Vagina (tissue), 2 donors: ENCODE measurements around the gene FAAH2. TPM values are rescaled to one million over a fixed set of nuclear protein-coding genes. Genes with fewer than 3 reads are reported as not detected.

Experiments used
- DNase-seq, 2 donors: peaks; one replicate each; pipeline ENCODE4 v3.0.0-alpha.2; 2017; ENCODE audit errors: extremely low spot score in 2 of 2
- H3K27ac ChIP-seq: fragments of 200-600 bp; sonication (generic); one replicate; pipeline ENCODE4 v1.5.1; 2019
- H3K27me3 ChIP-seq: fragments of 200-600 bp; sonication (generic); one replicate; pipeline ENCODE4 v1.5.1; 2019
- H3K36me3 ChIP-seq, 2 donors: fragments of 200-600 bp; sonication (generic); one replicate each; pipeline ENCODE4 v1.5.1; 2017 to 2019
- H3K4me1 ChIP-seq: fragments of 200-600 bp; sonication (generic); one replicate; pipeline ENCODE4 v1.5.1; 2019
- H3K4me3 ChIP-seq, 2 donors: fragments of 200-600 bp; sonication (generic); 1 replicate in 1 of 2; 2 replicates in 1 of 2; pipeline ENCODE4 v1.5.1; 2016 to 2019
- H3K9me3 ChIP-seq: fragments of 200-600 bp; sonication (generic); one replicate; pipeline ENCODE4 v1.5.1; 2019
- POLR2A ChIP-seq, 2 donors: fragments of 450-650 bp; IDR thresholded peaks; one replicate each; pipeline ENCODE4 v1.6.1; 2017; ENCODE audit warnings: antibody characterized with exemption in 2 of 2, mild to moderate bottlenecking in 2 of 2, moderate library complexity in 2 of 2
- POLR2AphosphoS5 ChIP-seq, 2 donors: sonication (generic); formaldehyde crosslinking; IDR thresholded peaks; one replicate each; pipeline ENCODE4 v1.9.0; 2017; ENCODE audit warnings: antibody characterized with exemption in 2 of 2, mild to moderate bottlenecking in 2 of 2, low read depth in 1 of 2; ENCODE audit not compliant: insufficient read depth in 1 of 2
- intact Hi-C: fragments of 100-400 bp; cut with DNase I; formaldehyde crosslinking; loops from one replicate; pipeline ENCODE4 v1.15.1; 2023
- total RNA-seq: library from RNA; depleted of rRNA; stranded (reverse); fragments of >200 nt; gene quantifications from one replicate; pipeline ENCODE4 v1.2.3, GENCODE V29; 2016
- TF ChIP-seq, protein P1 (sequence below), 3 experiments: fragments of 450-650 bp in 2 of 3; fragments of 200-600 bp in 1 of 3; sonication (generic) in 1 of 3; IDR thresholded peaks; one replicate each; pipeline ENCODE4 v1.5.1; 2017 to 2019; ENCODE audit warnings: antibody characterized with exemption in 3 of 3, mild to moderate bottlenecking in 2 of 3, moderate library complexity in 2 of 3

FAAH2 gene
- total RNA-seq, result 10.6 TPM

DNA sequence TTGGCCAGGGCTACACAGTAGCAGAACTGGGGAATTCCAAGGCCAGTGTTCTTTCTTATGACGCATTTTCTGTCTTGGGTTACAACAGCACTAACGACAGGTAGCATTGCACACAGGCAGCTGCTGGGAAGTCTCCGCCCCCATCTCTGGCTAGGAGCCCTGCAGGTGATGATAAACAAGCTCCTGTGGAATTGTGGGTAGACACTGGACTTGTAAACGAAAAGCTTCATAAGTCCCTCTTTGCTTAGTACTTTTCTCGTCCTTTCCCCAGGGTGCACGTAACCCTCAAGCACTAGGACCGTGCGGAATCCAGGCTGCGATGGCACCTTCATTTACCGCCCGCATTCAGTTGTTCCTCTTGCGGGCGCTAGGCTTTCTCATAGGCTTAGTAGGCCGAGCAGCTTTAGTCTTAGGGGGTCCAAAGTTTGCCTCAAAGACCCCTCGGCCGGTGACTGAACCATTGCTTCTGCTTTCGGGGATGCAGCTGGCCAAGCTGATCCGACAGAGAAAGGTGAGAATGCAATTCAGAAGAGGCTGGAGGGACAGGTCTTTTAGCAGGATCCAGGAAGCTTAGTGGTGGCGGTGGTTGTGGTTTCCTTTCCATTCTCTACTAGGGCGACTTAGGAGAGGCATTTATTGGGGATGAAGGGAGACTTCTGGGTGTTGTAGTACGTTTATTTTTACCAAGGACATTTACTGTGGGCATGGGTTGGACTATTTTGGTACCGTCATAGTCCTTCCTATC is at the start of gene FAAH2:
Gene FAAH2, plus strand, starts transcription at position 200 of the 745 bp plus-strand sequence. Its CDS starts 120 bp downstream, at position 320.
- DNase-seq, result no peak
- Histone ChIP-seq H3K4me3 (peak within 1 kb of the TSS in 1 of 2 donors; percentile 25), H3K9me3 (no peaks in the 10 kb centered on the region), H3K4me1 (no peaks in the 10 kb centered on the region), H3K27ac (no peak within 1 kb of the TSS), H3K27me3 (no peaks in the 10 kb centered on the region), H3K36me3 (no peaks in the 10 kb centered on the region)
- no peak for TF ChIP-seq POLR2AphosphoS5 (IDR thresholded peaks at IDR 0.05; ENCODE audit: insufficient read depth in 1 of 2, low read depth in 1 of 2)
- intact Hi-C loops, result no loop called here

- H3K4me3 ChIP-seq, result no peak overlapping the region
- H3K9me3 ChIP-seq, result no peaks in the 10 kb centered on the region
- H3K4me1 ChIP-seq, result no peaks in the 10 kb centered on the region
- H3K27me3 ChIP-seq, result no peaks in the 10 kb centered on the region
- H3K27ac ChIP-seq, result no peak overlapping the region
- no peak for DNase-seq
- no peaks in the 10 kb centered on the region for H3K36me3 ChIP-seq
- TF ChIP-seq POLR2A (IDR thresholded peaks at IDR 0.05) (no peak), POLR2AphosphoS5 (IDR thresholded peaks at IDR 0.05; ENCODE audit: insufficient read depth in 1 of 2, low read depth in 1 of 2) (no peak)
- TF ChIP-seq, protein P1, sequence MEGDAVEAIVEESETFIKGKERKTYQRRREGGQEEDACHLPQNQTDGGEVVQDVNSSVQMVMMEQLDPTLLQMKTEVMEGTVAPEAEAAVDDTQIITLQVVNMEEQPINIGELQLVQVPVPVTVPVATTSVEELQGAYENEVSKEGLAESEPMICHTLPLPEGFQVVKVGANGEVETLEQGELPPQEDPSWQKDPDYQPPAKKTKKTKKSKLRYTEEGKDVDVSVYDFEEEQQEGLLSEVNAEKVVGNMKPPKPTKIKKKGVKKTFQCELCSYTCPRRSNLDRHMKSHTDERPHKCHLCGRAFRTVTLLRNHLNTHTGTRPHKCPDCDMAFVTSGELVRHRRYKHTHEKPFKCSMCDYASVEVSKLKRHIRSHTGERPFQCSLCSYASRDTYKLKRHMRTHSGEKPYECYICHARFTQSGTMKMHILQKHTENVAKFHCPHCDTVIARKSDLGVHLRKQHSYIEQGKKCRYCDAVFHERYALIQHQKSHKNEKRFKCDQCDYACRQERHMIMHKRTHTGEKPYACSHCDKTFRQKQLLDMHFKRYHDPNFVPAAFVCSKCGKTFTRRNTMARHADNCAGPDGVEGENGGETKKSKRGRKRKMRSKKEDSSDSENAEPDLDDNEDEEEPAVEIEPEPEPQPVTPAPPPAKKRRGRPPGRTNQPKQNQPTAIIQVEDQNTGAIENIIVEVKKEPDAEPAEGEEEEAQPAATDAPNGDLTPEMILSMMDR (IDR thresholded peaks at IDR 0.05), result no peak
- intact Hi-C loops, result no loop called here
Measured at GRCh38 chrX:57241967-57242366, 44.5 kb upstream of the FAAH2 start.

DNA sequence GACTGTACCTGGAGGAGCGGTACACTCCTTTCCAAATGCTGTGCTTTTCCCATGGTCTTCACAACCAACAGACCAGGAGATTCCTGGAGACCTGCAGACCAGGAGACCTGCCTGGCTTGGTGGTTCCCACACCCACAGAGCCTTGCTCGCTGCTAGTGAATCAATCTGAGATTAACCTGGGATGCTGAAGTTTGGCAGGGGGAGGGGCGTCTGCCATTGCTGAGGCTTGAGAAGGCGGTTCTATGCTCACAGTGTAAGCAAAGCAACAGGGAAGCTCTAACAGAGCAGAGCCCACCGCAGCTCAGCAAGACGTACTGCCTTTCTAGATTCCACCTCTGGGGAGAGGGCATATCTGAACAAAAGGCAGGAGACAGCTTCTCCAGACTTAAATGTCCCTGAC is 34.5 kb upstream of the FAAH2 start:
- H3K9me3 ChIP-seq, result peaks cover 3% of the 10 kb centered on the region
- H3K4me3 ChIP-seq, result no peak overlapping the region
- no peak overlapping the region for H3K27ac ChIP-seq
- intact Hi-C loops, result no loop called here
- no peak for DNase-seq
- TF ChIP-seq POLR2AphosphoS5 (IDR thresholded peaks at IDR 0.05; ENCODE audit: insufficient read depth in 1 of 2, low read depth in 1 of 2) (no peak), POLR2A (IDR thresholded peaks at IDR 0.05) (no peak)
- TF ChIP-seq, protein P1 (IDR thresholded peaks at IDR 0.05), result no peak
- no peaks in the 10 kb centered on the region for H3K27me3 ChIP-seq
- no peaks in the 10 kb centered on the region for H3K4me1 ChIP-seq
- H3K36me3 ChIP-seq, result no peaks in the 10 kb centered on the region

DNA sequence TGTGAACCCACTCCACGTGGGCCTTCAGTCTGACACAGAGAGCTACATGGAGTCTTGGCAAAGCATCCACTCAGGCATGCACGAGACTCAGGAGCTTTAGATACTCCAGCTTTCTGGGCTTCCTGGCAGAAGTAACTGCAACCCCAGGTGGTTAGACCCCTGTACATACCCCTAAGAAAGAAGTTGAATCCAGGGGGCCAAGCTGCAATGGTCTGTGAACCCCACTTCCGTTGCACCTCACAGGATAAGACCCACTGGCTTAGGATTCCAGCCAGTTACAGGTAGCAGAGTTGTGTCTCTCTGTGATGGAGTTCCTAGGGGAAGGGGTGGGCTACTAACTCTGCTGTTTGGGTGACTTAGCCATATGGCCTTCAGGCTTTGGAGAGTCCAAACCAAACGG is 21.4 kb upstream of the FAAH2 start:
- Histone ChIP-seq H3K36me3 (no peaks in the 10 kb centered on the region), H3K27ac (no peak overlapping the region)
- TF ChIP-seq, protein P1 (IDR thresholded peaks at IDR 0.05), result no peak
- TF ChIP-seq POLR2A (IDR thresholded peaks at IDR 0.05) (no peak), POLR2AphosphoS5 (IDR thresholded peaks at IDR 0.05; ENCODE audit: insufficient read depth in 1 of 2, low read depth in 1 of 2) (no peak)

GRCh38 chrX:57266275-57266674 is 20.2 kb upstream of the FAAH2 start:
- H3K36me3 ChIP-seq, result no peaks in the 10 kb centered on the region
- H3K9me3 ChIP-seq, result peaks cover 4% of the 10 kb centered on the region

More for the DNA sequence above, 21.4 kb upstream of the FAAH2 start:
- Histone ChIP-seq H3K4me1 (no peaks in the 10 kb centered on the region), H3K27me3 (no peaks in the 10 kb centered on the region), H3K9me3 (peaks cover 7% of the 10 kb centered on the region), H3K4me3 (no peak overlapping the region)
- no peak for DNase-seq
- intact Hi-C loops, result no loop called here

More at GRCh38 chrX:57266275-57266674, 20.2 kb upstream of the FAAH2 start:
- no peak overlapping the region for H3K27ac ChIP-seq
- H3K4me1 ChIP-seq, result no peaks in the 10 kb centered on the region
- no peaks in the 10 kb centered on the region for H3K27me3 ChIP-seq
- no peak for DNase-seq
- intact Hi-C loops, result no loop called here
- no peak overlapping the region for H3K4me3 ChIP-seq
- TF ChIP-seq, protein P1 (IDR thresholded peaks at IDR 0.05), result no peak
- TF ChIP-seq POLR2A (IDR thresholded peaks at IDR 0.05) (no peak), POLR2AphosphoS5 (IDR thresholded peaks at IDR 0.05; ENCODE audit: insufficient read depth in 1 of 2, low read depth in 1 of 2) (no peak)
